CD4-positive, alpha-beta T cell (primary cell): ENCODE data around the gene KNOP1. TPM values are rescaled to one million over a fixed set of nuclear protein-coding genes. Genes with fewer than 3 reads are reported as not detected.

Experiments used
- ATAC-seq: fragments of 200-7000 bp; cut with Tn5 transposase; one replicate; pipeline ENCODE4 v1.10.0; 2022; ENCODE audit warnings: mild to moderate bottlenecking; ENCODE audit not compliant: poor library complexity
- CTCF ChIA-PET: fragments of 350-600 bp; sonication (Branson Sonifier 250); formaldehyde crosslinking; loops from one replicate; lab custom pipeline; 2021; ENCODE audit warnings: antibody characterized with exemption, inconsistent platforms; lab: Charles Lee
- POLR2A ChIA-PET: fragments of 350-600 bp; sonication (Branson Sonifier 250); formaldehyde crosslinking; loops from one replicate; lab custom pipeline; 2021; ENCODE audit warnings: antibody characterized with exemption, inconsistent platforms; lab: Charles Lee
- DNase-seq, 14 experiments: peaks; one replicate each; pipeline ENCODE4 v3.0.0-alpha.2; 2013 to 2020; ENCODE audit warnings: mixed read lengths in 2 of 14
- H3K27ac ChIP-seq, 2 donors: one replicate each; pipeline versions ENCODE4 v1.5.1 to v1.7.0; 2013; ENCODE audit warnings: low read length in 2 of 2, low read depth in 1 of 2, mild to moderate bottlenecking in 1 of 2
- H3K27me3 ChIP-seq, 2 experiments: 1 replicate in 1 of 2; 2 replicates in 1 of 2; pipeline versions ENCODE4 v1.6.1 to v1.7.0; 2013; ENCODE audit warnings: low read length in 2 of 2, control low read depth in 1 of 2, mild to moderate bottlenecking in 1 of 2, moderate library complexity in 1 of 2; ENCODE audit not compliant: insufficient read depth in 2 of 2, control insufficient read depth in 1 of 2
- H3K36me3 ChIP-seq: one replicate; pipeline ENCODE4 v1.6.1; 2013; ENCODE audit warnings: low read length, control low read depth; ENCODE audit not compliant: insufficient read depth
- H3K4me1 ChIP-seq: one replicate; pipeline ENCODE4 v1.6.1; 2013; ENCODE audit warnings: low read length, control low read depth; ENCODE audit not compliant: insufficient read depth
- H3K4me3 ChIP-seq: one replicate; pipeline ENCODE4 v1.5.1; 2013; ENCODE audit warnings: mild to moderate bottlenecking, low read length, moderate library complexity
- H3K9me3 ChIP-seq, 2 experiments: 1 replicate in 1 of 2; 2 replicates in 1 of 2; pipeline versions ENCODE4 v1.6.1 to v1.7.0; 2013; ENCODE audit warnings: low read length in 2 of 2, mild to moderate bottlenecking in 2 of 2, control low read depth in 1 of 2, moderate library complexity in 1 of 2; ENCODE audit not compliant: control insufficient read depth in 1 of 2, insufficient read depth in 1 of 2
- H3K27ac Mint-ChIP-seq: one replicate; pipeline ENCODE4 v1.8.0; 2020; ENCODE audit warnings: mixed read lengths
- H3K27me3 Mint-ChIP-seq: one replicate; pipeline ENCODE4 v1.8.0; 2021; ENCODE audit warnings: mixed read lengths
- H3K36me3 Mint-ChIP-seq: one replicate; pipeline ENCODE4 v1.8.0; 2021; ENCODE audit warnings: low read depth, mixed read lengths
- H3K4me1 Mint-ChIP-seq: one replicate; pipeline ENCODE4 v1.8.0; 2021; ENCODE audit warnings: low read depth, mixed read lengths
- H3K4me3 Mint-ChIP-seq: one replicate; pipeline ENCODE4 v1.8.0; 2020; ENCODE audit warnings: mild to moderate bottlenecking, mixed read lengths
- H3K9me3 Mint-ChIP-seq: one replicate; pipeline ENCODE4 v1.8.0; 2020; ENCODE audit warnings: mixed read lengths
- CTCF ChIP-seq: fragments of 200-600 bp; IDR thresholded peaks from one replicate; pipeline ENCODE4 v1.8.0; 2022; ENCODE audit warnings: antibody characterized with exemption, mild to moderate bottlenecking
- intact Hi-C, 2 experiments: fragments of 100-400 bp; cut with DNase I in 1 of 2; cut with micrococcal nuclease in 1 of 2; formaldehyde crosslinking; loops; one replicate each; pipeline versions ENCODE4 v1.15.1 to v1.9.0; 2023 to 2025; cut with DNase I, micrococcal nuclease
- total RNA-seq, 174 experiments: library from RNA in 2 of 174; stranded (reverse) in 2 of 174; gene quantifications; one replicate each; pipeline ENCODE4 v1.2.3 and lab custom pipeline; 2021 to 2026

The KNOP1 gene
- total RNA-seq, 2 experiments from 2014 or later: 3.5 to 4.1 TPM

GRCh38 chr16:19690196-19690595 is 27.8 kb downstream of the KNOP1 start:
- POLR2A ChIA-PET: no interaction called here
- Mint-ChIP-seq H3K27ac (peak overlapping the region; percentile 81), H3K4me3 (peak overlapping the region; percentile 45), H3K9me3 (no peaks in the 10 kb centered on the region), H3K27me3 (no peaks in the 10 kb centered on the region), H3K4me1 (peaks cover 53% of the 10 kb centered on the region), H3K36me3 (peaks cover 54% of the 10 kb centered on the region)
- Histone ChIP-seq H3K27ac (peak overlapping the region in 1 of 2 donors; percentile 4), H3K27me3 (no peaks in the 10 kb centered on the region), H3K9me3 (no peaks in the 10 kb centered on the region), H3K4me3 (no peak overlapping the region), H3K4me1 (peaks cover 47% of the 10 kb centered on the region), H3K36me3 (peaks cover 23% of the 10 kb centered on the region)
- ATAC-seq (peak; percentile 68), DNase-seq (peak in 2 of 14 experiments; percentile 4 to 12)
- no peak for TF ChIP-seq CTCF
- intact Hi-C loops: no loop called here
- CTCF ChIA-PET: no interaction called here

GRCh38 chr16:19689342-19689741 is 28.7 kb downstream of the KNOP1 start:
- CTCF ChIA-PET: no interaction called here
- Mint-ChIP-seq H3K27ac (peak overlapping the region; percentile 81), H3K27me3 (no peaks in the 10 kb centered on the region), H3K4me3 (no peak overlapping the region), H3K4me1 (peaks cover 47% of the 10 kb centered on the region), H3K9me3 (no peaks in the 10 kb centered on the region), H3K36me3 (peaks cover 63% of the 10 kb centered on the region)
- H3K27me3 ChIP-seq: no peaks in the 10 kb centered on the region
- peaks cover 0 to 5% of the 10 kb centered on the region in 2 experiments for H3K9me3 ChIP-seq
- POLR2A ChIA-PET: interaction anchor here (0.5 to 1.3 kb wide), 2 partner anchors 29 to 98 kb away, joined by 3 read pairs; partner anchors contain the start of genes IQCK and KNOP1
- no peak overlapping the region for H3K27ac ChIP-seq
- H3K4me1 ChIP-seq: peaks cover 40% of the 10 kb centered on the region
- intact Hi-C loops: no loop called here
- peaks cover 31% of the 10 kb centered on the region for H3K36me3 ChIP-seq
- DNase-seq: no peak
- no peak for ATAC-seq
- TF ChIP-seq CTCF: no peak
- H3K4me3 ChIP-seq: no peak overlapping the region

- Histone ChIP-seq H3K27ac (no peak overlapping the region), H3K4me1 (peaks cover 38% of the 10 kb centered on the region), H3K27me3 (no peaks in the 10 kb centered on the region), H3K4me3 (no peak overlapping the region), H3K9me3 (peaks cover under 1 to 5% of the 10 kb centered on the region in 2 experiments), H3K36me3 (peaks cover 39% of the 10 kb centered on the region)
- Mint-ChIP-seq H3K4me3 (no peak overlapping the region), H3K27me3 (no peaks in the 10 kb centered on the region), H3K4me1 (peaks cover 42% of the 10 kb centered on the region), H3K36me3 (peaks cover 71% of the 10 kb centered on the region), H3K9me3 (no peaks in the 10 kb centered on the region), H3K27ac (peak overlapping the region; percentile 71)
- ATAC-seq (no peak), DNase-seq (peak in 1 of 14 experiments; percentile 16)
- CTCF ChIA-PET: interaction anchor here (0.8 kb wide), 1 partner anchor 48 kb away, joined by 4 read pairs; no protein-coding TSS in a partner anchor
- intact Hi-C loops: no loop called here
- TF ChIP-seq CTCF: no peak
- POLR2A ChIA-PET: interaction anchor here (0.6 to 1.3 kb wide), 3 partner anchors 8 to 29 kb away, joined by 3 to 4 read pairs (median 3); partner anchors contain the start of genes IQCK and KNOP1
These were observed 29.5 kb downstream of the KNOP1 start for GRCh38 chr16:19688396-19689024.
